Cardiac fibroblast (primary cell): ENCODE measurements around the gene LHFPL3.

Experiments
- DNase-seq, 2 donors: peaks; one replicate each; pipeline versions ENCODE4 v3.0.0 to v3.0.0-alpha.2; 2010; ENCODE audit warnings: low read depth in 2 of 2
- H3K4me3 ChIP-seq, 2 donors: replicated peaks in 1 of 2; 1 replicate in 1 of 2; 2 replicates in 1 of 2; pipeline ENCODE4 v1.5.1; 2011; ENCODE audit warnings: low read depth in 2 of 2, low read length in 2 of 2, mild to moderate bottlenecking in 2 of 2, moderate library complexity in 1 of 2
- TF ChIP-seq, protein P1 (sequence below): IDR thresholded peaks from one replicate; pipeline ENCODE4 v1.5.1; 2011; ENCODE audit warnings: low read depth, mild to moderate bottlenecking, low read length, inconsistent platforms

The LHFPL3 gene

DNA sequence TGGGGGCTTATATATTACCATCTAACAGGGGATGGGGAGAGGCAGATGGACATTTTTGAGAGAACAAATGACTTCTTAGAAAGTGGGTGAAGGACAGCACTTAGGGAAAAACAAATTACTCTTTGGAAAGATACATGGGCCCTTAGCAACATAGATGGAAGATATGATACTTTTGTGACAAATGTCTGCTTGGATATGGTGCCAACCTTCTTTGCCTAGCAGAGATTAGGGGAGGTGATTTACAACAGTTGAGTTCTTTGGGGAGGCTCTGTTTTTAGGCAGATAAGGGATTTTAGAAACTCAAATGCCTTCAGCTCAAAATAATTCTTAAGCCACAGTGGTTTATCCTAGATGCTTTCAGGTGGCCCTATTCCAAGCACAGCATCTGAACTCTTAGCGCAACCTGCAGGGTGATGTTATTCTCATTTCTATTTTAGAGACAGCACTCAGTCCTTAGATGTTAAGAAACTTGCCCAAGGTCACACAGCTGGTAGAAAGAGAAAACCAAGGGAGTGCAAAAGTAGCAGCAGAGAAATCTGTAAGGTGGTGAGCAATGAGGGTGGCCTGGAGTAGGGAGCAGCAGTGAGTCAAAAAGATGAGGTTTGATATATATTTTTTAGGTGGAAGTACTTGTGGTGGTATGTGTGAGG, 610.5 kb downstream of the LHFPL3 start:
- DNase-seq = no peak
- H3K4me3 ChIP-seq = no peak overlapping the region
- TF ChIP-seq, protein P1, sequence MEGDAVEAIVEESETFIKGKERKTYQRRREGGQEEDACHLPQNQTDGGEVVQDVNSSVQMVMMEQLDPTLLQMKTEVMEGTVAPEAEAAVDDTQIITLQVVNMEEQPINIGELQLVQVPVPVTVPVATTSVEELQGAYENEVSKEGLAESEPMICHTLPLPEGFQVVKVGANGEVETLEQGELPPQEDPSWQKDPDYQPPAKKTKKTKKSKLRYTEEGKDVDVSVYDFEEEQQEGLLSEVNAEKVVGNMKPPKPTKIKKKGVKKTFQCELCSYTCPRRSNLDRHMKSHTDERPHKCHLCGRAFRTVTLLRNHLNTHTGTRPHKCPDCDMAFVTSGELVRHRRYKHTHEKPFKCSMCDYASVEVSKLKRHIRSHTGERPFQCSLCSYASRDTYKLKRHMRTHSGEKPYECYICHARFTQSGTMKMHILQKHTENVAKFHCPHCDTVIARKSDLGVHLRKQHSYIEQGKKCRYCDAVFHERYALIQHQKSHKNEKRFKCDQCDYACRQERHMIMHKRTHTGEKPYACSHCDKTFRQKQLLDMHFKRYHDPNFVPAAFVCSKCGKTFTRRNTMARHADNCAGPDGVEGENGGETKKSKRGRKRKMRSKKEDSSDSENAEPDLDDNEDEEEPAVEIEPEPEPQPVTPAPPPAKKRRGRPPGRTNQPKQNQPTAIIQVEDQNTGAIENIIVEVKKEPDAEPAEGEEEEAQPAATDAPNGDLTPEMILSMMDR = no peak

DNA sequence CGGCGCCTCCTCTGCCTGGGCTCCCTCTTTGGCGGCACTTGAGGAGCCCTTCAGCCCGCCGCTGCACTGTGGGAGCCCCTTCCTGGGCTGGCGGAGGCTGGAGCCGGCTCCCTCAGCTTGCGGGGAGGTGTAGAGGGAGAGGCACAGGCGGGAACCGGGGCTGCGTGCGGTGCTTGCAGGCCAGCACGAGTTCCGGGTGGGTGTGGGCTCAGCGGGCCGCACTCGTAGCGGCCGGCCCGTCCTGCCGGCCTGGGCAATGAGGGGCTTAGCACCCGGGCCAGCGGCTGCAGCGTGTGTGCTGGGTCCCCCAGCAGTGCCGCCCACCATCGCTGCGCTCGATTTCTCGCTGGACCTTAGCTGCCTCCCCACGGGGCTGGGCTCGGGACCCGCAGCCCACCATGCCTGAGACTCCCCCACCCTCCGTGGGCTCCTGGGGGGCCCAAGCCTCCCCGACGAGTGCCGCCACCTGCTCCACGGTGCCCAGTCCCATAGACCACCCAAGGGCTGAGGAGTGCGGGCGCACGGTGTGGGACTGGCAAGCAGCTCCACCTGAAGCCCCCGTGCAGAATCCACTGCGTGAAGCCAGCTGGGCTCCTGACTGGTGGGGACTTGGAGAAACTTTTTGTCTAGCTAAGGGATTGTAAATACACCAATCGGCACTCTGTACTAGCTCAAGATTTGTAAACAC, 611.8 kb downstream of the LHFPL3 start:
- TF ChIP-seq, protein P1 = no peak
- DNase-seq = no peak
- no peak overlapping the region for H3K4me3 ChIP-seq

DNA sequence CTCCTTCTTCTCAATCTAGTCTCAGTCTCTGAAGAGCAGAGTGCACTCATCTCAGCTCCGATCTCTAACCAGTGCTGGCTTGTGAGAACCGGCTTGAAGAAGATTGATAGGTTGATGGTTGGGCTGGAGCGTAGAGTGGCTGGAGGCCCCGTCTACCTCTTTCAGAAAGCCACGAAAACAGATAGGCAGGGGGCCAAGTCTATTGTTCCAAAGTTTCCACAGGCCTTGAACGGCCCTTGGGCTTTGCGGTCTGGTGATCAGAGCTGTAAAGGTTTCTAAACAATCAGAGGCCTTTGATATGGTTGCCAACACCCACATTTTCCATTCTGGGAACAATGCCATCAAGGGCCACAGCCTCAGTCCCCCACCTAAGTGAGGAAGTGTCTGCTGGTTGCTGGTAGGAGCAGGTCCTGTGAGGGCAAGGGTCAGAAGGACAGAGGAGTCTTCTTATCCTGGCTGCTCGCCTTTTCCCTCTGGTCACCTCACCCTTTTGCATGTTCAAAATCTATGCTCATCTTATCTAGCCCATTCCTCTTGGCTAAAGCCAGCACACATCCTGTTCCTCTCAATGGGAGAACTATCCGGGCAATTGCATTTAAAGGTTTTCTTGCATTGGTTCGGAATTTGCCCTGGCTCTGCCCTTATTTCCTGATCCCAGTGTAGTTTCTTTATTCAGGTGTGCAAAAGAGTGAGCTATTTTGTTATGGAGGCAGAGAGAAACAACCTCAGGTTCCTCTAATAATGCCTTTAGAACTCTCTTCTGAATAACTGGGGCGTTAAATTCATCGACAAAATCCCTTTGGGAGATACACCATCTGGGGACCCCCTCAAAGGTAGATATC, 615.3 kb downstream of the LHFPL3 start:
- H3K4me3 ChIP-seq = no peak overlapping the region
- peak; percentile 63 to 90 for DNase-seq

DNA sequence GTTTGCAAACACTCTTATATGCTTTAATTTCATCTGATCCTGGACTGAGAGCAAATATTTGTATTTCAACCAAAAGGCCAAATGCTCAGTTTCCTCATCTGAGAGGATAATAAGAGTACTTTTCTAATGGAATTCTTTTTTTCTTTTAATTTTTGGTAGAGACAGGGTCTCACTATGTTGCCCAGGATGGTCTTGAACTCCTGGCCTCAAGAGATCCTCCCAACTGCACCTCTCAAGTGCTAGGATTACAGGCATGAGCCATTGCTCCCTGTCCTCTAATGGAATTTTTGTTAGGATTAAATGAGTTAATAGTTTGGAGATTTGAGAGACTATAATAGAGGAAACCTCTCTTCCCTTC, 617.2 kb downstream of the LHFPL3 start:
- no peak overlapping the region for H3K4me3 ChIP-seq
- TF ChIP-seq, protein P1 = no peak
- DNase-seq = no peak

More for the DNA sequence above, 615.3 kb downstream of the LHFPL3 start:
- TF ChIP-seq, protein P1 = no peak

DNA sequence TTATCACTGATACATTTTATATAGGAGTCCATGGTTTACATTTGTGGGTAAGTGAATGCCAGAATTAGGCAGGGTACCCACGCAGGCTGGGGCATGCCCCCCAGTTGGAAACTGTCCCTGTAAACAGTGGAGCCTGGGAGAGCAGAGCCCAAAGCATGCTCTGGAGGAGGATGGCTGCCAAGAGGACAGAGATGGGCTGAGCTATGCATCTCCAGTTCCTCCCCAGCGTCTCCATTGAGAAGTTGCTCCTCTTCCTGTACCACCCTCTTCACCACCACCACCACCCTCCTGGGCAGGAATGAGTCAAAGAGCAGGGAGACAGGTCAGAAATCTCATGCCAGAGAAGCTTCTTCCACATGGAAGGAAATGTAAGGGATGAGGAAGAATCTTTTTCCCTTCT, 617.9 kb downstream of the LHFPL3 start:
- no peak overlapping the region for H3K4me3 ChIP-seq
- TF ChIP-seq, protein P1 = no peak
- DNase-seq = no peak

DNA sequence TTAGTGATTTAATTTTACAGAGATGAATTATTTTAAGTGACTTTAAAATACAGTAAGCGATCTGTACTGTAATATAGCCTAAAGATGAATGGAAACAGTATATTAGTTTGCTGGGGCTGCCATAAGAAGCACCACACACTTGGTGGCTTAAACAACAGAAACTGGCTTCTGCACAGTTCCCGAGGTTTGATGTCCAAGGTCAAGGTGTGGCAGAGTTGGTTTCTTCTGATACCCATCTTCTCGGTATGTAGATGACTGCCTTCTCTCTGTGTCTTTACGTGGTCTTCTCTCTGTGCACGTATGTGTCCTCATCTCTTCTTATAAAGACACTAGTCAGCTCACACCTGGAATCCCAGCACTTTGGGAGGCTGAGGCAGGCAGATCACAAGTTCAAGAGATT, 621.6 kb downstream of the LHFPL3 start:
- TF ChIP-seq, protein P1 = no peak
- DNase-seq = no peak
- H3K4me3 ChIP-seq = no peak overlapping the region
